ENCODE measurements around the gene INPP4A.

INPP4A gene

DNA sequence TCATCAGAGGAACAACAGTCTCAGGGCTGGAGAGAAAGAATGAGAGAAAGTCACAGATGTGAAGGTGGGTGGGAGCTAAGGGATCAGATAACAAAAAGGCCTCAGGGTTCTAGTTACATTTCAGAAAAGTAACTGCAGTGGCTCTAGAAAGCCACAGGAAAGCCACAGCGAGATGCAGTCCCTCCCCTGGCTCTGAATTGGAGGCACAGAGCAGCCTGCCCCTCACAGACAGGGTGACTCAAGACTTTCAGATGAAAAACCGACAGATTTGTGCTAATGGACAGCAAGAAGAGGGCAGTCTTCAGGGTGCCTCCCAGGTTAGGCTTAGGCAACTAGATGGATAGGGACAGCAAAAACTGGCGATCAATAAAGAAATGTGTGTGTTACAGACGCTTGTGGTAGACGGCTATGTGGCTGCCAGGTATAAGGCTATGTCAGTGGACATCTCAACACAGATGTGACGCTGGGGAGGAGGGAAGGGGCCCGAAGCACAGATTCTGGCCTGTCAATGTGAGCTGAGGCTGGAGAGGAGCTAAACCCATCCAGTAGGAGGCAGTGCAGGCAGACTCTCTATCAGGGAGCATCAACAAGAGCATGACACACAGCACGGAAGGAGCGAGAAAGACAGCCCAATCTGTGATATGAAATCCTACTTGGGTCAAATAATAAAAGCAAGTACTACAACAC lies 189.9 kb downstream of the INPP4A start:
- peak; percentile 67 for ATAC-seq

GRCh38 chr2:98637401-98638147 lies 192.9 kb downstream of the INPP4A start:
- no peak for ATAC-seq
- TF ChIP-seq CSDC2 (CRISPR knock-in tag; IDR thresholded peaks at IDR 0.05) (no peak), ARNTL (CRISPR knock-in tag; IDR thresholded peaks at IDR 0.05; ENCODE audit: borderline replicate concordance, low read depth) (no peak), ZNF70 (CRISPR knock-in tag; IDR thresholded peaks at IDR 0.05) (no peak), TOX (CRISPR knock-in tag; IDR thresholded peaks at IDR 0.05; ENCODE audit: borderline replicate concordance) (no peak), OSR1 (CRISPR knock-in tag; IDR thresholded peaks at IDR 0.05) (no peak), ESRRG (CRISPR knock-in tag; IDR thresholded peaks at IDR 0.05) (no peak), TCF4 (CRISPR knock-in tag; IDR thresholded peaks at IDR 0.05; ENCODE audit: borderline replicate concordance) (no peak), ZFP30 (CRISPR knock-in tag; IDR thresholded peaks at IDR 0.05) (no peak), RARB (CRISPR knock-in tag; IDR thresholded peaks at IDR 0.05) (no peak), SNAI2 (CRISPR knock-in tag; IDR thresholded peaks at IDR 0.05) (no peak), GLIS3 (CRISPR knock-in tag; IDR thresholded peaks at IDR 0.05) (no peak)
- TF ChIP-seq, protein P1, sequence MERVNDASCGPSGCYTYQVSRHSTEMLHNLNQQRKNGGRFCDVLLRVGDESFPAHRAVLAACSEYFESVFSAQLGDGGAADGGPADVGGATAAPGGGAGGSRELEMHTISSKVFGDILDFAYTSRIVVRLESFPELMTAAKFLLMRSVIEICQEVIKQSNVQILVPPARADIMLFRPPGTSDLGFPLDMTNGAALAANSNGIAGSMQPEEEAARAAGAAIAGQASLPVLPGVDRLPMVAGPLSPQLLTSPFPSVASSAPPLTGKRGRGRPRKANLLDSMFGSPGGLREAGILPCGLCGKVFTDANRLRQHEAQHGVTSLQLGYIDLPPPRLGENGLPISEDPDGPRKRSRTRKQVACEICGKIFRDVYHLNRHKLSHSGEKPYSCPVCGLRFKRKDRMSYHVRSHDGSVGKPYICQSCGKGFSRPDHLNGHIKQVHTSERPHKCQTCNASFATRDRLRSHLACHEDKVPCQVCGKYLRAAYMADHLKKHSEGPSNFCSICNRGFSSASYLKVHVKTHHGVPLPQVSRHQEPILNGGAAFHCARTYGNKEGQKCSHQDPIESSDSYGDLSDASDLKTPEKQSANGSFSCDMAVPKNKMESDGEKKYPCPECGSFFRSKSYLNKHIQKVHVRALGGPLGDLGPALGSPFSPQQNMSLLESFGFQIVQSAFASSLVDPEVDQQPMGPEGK (CRISPR knock-in tag; IDR thresholded peaks at IDR 0.05; ENCODE audit: borderline replicate concordance) = no peak
- TF ChIP-seq, protein P2, sequence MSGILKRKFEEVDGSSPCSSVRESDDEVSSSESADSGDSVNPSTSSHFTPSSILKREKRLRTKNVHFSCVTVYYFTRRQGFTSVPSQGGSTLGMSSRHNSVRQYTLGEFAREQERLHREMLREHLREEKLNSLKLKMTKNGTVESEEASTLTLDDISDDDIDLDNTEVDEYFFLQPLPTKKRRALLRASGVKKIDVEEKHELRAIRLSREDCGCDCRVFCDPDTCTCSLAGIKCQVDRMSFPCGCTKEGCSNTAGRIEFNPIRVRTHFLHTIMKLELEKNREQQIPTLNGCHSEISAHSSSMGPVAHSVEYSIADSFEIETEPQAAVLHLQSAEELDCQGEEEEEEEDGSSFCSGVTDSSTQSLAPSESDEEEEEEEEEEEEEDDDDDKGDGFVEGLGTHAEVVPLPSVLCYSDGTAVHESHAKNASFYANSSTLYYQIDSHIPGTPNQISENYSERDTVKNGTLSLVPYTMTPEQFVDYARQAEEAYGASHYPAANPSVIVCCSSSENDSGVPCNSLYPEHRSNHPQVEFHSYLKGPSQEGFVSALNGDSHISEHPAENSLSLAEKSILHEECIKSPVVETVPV (CRISPR knock-in tag; IDR thresholded peaks at IDR 0.05) = no peak
- TF ChIP-seq, protein P3, sequence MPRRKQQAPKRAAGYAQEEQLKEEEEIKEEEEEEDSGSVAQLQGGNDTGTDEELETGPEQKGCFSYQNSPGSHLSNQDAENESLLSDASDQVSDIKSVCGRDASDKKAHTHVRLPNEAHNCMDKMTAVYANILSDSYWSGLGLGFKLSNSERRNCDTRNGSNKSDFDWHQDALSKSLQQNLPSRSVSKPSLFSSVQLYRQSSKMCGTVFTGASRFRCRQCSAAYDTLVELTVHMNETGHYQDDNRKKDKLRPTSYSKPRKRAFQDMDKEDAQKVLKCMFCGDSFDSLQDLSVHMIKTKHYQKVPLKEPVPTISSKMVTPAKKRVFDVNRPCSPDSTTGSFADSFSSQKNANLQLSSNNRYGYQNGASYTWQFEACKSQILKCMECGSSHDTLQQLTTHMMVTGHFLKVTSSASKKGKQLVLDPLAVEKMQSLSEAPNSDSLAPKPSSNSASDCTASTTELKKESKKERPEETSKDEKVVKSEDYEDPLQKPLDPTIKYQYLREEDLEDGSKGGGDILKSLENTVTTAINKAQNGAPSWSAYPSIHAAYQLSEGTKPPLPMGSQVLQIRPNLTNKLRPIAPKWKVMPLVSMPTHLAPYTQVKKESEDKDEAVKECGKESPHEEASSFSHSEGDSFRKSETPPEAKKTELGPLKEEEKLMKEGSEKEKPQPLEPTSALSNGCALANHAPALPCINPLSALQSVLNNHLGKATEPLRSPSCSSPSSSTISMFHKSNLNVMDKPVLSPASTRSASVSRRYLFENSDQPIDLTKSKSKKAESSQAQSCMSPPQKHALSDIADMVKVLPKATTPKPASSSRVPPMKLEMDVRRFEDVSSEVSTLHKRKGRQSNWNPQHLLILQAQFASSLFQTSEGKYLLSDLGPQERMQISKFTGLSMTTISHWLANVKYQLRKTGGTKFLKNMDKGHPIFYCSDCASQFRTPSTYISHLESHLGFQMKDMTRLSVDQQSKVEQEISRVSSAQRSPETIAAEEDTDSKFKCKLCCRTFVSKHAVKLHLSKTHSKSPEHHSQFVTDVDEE (CRISPR knock-in tag; IDR thresholded peaks at IDR 0.05) = no peak

More for the DNA sequence above, 189.9 kb downstream of the INPP4A start:
- TF ChIP-seq SNAI2 (CRISPR knock-in tag; IDR thresholded peaks at IDR 0.05) (no peak), GLIS3 (CRISPR knock-in tag; IDR thresholded peaks at IDR 0.05) (no peak), ARNTL (CRISPR knock-in tag; IDR thresholded peaks at IDR 0.05; ENCODE audit: borderline replicate concordance, low read depth) (no peak), OSR1 (CRISPR knock-in tag; IDR thresholded peaks at IDR 0.05) (no peak), ZNF565 (CRISPR knock-in tag; conservative IDR thresholded peaks at IDR 0.05; ENCODE audit: low read depth) (no peak), ISL1 (CRISPR knock-in tag; IDR thresholded peaks at IDR 0.05) (no peak), ZC3H10 (CRISPR knock-in tag; IDR thresholded peaks at IDR 0.05) (no peak), ESRRG (CRISPR knock-in tag; IDR thresholded peaks at IDR 0.05) (no peak), BACH2 (CRISPR knock-in tag; IDR thresholded peaks at IDR 0.05; ENCODE audit: borderline replicate concordance) (no peak)
- TF ChIP-seq, protein P3 (CRISPR knock-in tag; IDR thresholded peaks at IDR 0.05) = no peak

GRCh38 chr2:98643496-98644100 lies 198.9 kb downstream of the INPP4A start:
- no peak; the same call in 2 of the 3 replicates for ATAC-seq
- TF ChIP-seq ZNF565 (CRISPR knock-in tag; conservative IDR thresholded peaks at IDR 0.05; ENCODE audit: low read depth) = no peak

Data from SK-N-SH treated with all-trans-retinoic acid at 6 μM for 48 hours (cell line).